Measurements from ENCODE around the gene ATG3.

- TF ChIP-seq ATF3 (IDR thresholded peaks at IDR 0.05), result no peak
- no peak for TF ChIP-seq ATF3 (CRISPR knock-in tag; conservative IDR thresholded peaks at IDR 0.05)
- no peak for TF ChIP-seq MAX (CRISPR knock-in tag; IDR thresholded peaks at IDR 0.05)
- TF ChIP-seq MYC (IDR thresholded peaks at IDR 0.05; ENCODE audit: low read depth, low read length), result no peak
- no peak for TF ChIP-seq MYC (CRISPR knock-in tag; IDR thresholded peaks at IDR 0.05; ENCODE audit: borderline replicate concordance, low read depth)
- no peak for TF ChIP-seq IRF1 (CRISPR knock-in tag; IDR thresholded peaks at IDR 0.05; ENCODE audit: borderline replicate concordance)
- no peak for TF ChIP-seq CHD2 (IDR thresholded peaks at IDR 0.05; ENCODE audit: low read depth, low read length)
- TF ChIP-seq CTCF (IDR thresholded peaks at IDR 0.05 in 2 of 3, conservative IDR thresholded peaks at IDR 0.05 in 1 of 3; ENCODE audit: insufficient read depth in 2 of 3, low read depth in 1 of 3, low read length in 3 of 3), result no peak
Measured at GRCh38 chr3:112602217-112602838, 40.6 kb upstream of the ATG3 start.
